Suprapubic skin (tissue), 3 donors: ENCODE results near the gene PHF8.

Source experiments
- CTCF ChIP-seq, 2 donors: fragments of 200-600 bp in 1 of 2; fragments of 450-650 bp in 1 of 2; sonication (generic) in 1 of 2; IDR thresholded peaks; one replicate each; pipeline ENCODE4 v1.5.1; 2016 to 2019; ENCODE audit warnings: antibody characterized with exemption in 2 of 2, mild to moderate bottlenecking in 1 of 2, moderate library complexity in 1 of 2
- EP300 ChIP-seq: sonication (generic); formaldehyde crosslinking; IDR thresholded peaks from one replicate; pipeline ENCODE4 v1.6.1; 2017; ENCODE audit warnings: antibody characterized with exemption
- POLR2A ChIP-seq, 2 donors: fragments of 450-650 bp; IDR thresholded peaks; one replicate each; pipeline ENCODE4 v1.6.1; 2017; ENCODE audit warnings: antibody characterized with exemption in 2 of 2, mild to moderate bottlenecking in 2 of 2, moderate library complexity in 2 of 2

GRCh38 chrX:54064564-54064963, 20.3 kb upstream of the PHF8 start:
- no peak for TF ChIP-seq CTCF (IDR thresholded peaks at IDR 0.05)
- TF ChIP-seq EP300, result no peak
- TF ChIP-seq POLR2A (IDR thresholded peaks at IDR 0.05), result no peak
